NCI-H2081 treated with DMSO at 0.1 percent for 48 hours (cell line): ENCODE data around the gene FOXK2.

Experiments used
- DNase-seq: peaks from one replicate; lab custom pipeline; 2025; lab: John Stamatoyannopoulos, UW

FOXK2 gene

DNA sequence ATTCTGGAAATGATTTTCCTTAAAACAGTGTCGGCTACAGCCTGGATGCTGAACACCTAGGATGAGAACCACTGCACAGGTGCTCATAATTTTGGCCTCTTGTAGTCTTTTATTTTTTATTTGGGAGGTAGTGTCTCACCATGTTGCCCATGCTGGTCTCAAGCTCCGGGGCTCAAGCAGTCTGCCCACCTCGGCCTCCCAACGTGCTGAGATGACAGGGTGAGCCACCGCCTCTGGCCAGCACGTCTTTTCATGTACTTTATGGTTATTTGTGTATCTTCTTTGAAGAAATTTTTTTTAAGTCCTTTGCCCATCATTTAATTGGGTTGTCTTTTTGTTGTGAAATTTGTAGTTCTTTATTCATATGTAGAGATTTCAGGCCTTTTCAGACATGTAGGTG is 70.7 kb downstream of the FOXK2 start:
- no peak for DNase-seq

DNA sequence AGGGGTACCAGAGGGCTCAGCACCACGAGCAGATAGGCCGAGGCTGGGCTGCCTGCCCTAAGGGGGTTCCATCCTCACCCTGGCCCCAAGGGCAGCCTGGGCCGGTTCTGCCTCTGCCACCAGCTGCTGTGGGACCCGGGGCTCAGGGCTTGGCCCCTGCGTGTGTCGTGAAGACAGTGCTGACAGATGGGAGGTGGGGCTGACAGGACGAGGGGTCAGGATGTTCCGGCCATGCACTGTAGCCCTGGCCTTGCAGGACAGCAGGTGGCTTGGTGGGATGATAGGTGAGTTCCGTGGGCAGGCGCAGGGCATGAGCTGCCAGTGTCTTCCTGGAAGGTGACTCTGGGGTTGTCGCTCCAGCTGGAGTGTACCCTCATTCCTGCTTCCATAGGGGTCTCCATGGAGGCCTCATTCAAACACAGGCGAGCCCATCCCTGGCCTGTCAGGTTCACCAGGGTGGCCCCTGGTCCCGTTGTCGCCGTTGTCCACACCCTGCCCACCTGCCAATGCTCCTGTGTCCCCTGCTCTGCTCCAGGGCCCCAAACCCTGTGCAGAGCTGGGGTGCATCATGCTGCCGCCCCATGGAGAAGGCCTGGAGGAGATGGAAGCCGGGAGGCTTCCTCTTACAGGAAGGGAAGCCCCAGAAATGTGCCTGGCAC is 71.5 kb downstream of the FOXK2 start:
- no peak for DNase-seq

DNA sequence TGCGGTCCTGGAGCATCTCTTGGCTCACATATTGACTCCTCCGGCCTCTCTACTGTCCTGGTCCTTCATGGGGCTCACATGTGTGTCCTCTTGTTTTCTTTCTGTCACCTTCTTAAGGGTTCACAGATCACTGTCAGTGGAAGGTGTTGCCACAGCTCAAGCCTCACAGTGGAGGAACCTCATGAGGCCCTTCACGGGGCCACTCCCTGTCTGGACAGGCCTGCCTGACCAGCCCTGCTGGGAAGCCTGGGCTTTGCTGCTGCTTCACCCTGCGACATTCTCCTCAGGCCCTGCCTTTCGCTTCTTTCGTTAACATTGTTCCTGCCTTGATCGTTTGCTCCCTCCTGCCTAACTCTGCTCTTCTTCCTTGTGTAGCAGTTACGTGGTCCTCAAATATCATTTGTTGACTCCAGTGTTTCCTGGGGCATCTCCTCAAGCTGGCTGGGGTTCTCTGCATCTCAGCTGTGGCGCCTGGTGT is 72.8 kb downstream of the FOXK2 start:
- no peak for DNase-seq

DNA sequence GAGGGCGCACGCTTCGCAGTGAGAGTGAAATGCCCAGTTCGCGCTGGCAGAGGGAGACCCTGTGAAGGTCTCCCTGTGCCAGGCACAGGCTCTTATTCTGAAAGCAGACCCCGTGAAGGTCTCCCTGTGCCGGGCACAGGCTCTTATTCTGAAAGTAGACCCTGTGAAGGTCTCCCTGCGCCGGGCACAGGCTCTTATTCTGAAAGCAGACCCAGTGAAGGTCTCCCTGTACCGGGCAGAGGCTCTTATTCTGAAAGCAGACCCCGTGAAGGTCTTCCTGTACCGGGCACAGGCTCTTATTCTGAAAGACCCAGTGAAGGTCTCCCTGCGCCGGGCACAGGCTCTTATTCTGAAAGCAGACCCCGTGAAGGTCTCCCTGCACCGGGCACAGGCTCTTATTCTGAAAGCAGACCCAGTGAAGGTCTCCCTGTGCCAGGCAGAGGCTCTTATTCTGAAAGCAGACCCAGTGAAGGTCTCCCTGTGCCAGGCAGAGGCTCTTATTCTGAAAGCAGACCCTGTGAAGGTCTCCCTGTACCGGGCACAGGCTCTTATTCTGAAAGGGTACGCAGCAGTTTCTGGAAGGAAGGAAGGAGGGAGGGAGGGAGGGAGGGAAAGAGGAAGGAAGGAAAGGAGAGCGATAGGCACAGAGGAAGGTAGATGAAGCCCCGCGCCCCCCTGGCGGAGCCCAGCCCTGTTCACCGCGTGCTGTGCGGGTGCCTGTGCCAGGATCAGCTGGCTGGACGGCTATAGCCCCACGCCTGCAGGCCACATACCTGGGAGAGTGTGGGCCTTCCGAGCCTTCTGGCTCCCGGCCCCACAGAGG is 73.4 kb downstream of the FOXK2 start:
- peak; percentile 34 for DNase-seq

DNA sequence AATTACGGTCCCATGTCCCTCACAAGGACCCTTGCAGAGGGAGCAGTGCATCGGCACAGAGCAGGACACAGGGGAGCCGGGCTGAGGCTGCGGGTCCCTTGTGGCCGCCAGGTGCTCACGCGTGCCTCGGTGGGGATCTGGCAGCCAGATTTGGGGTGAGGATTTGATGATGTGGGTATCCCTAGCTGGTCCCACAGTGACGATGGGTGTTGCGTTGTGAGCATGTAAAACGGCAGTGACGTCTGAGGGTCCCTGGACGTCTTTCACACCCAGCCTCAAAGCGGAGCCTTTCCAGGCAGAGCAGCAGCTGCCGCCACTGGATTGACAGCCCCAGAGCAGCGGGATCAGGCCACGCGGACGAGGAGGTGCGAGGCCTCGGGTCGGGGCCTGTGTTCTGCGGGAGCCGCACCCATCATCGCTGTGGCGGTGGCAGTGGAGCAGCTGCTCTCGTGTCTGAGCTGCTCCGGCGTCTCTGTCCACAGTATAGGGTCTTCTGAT is 74.1 kb downstream of the FOXK2 start:
- DNase-seq = no peak

DNA sequence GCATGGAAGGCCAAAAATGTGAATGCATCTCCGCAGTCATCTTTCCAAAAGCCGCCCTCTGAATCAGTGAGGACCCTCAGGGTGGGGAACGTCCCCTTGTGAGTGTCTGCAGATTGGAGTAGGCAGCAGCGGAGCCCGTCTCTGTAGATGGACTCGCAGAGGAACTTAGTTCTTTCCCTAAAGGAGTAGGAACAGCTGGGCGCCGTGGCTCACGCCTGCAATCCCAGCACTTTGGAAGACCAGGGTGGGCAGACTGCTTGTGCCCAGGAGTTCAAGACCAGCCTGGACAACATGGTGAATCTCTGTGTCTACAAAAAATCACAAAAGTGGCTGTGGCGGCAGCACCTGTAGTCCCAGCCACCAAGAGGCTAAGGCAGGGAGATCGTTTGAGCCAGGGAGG is 75.0 kb downstream of the FOXK2 start:
- no peak for DNase-seq

DNA sequence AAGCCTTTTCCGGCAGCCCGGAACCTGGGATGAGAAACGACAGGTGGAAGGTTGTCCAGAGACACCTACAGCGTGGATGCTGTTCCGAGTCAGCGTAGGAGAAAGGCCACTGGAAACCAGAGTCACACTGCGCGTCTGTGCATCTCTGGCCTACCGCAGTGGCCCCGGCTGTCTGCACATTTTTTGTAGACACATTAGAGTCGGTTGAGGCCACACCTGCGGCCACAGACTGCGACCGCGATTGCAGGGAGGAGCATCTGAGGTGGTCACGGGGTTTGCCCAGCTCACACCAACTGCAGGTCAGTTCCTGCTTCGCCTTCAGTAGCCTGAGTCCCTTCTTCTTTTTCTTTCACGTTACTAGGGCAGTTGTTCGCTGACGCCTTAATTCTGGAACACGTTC is 76.4 kb downstream of the FOXK2 start:
- DNase-seq = no peak

DNA sequence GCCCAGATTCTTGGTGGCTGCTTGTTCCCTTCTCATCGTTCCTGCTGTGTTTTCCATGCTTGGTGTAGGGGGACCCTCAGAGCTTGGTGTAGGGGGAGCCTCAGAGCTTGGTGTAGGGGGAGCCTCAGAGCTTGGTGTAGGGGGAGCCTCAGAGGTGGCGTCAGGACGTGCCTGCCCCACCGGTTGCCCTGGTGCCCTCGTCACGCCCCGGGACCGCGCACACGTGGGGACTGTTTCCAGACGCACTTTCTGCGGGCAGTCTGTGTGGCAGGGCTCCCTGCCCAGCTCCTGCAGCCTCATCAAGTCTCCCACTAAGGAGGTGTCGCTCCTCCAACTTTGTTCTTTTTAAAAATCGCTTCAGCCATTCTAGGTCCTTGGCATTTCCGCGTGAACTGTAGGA is 76.8 kb downstream of the FOXK2 start:
- no peak for DNase-seq

DNA sequence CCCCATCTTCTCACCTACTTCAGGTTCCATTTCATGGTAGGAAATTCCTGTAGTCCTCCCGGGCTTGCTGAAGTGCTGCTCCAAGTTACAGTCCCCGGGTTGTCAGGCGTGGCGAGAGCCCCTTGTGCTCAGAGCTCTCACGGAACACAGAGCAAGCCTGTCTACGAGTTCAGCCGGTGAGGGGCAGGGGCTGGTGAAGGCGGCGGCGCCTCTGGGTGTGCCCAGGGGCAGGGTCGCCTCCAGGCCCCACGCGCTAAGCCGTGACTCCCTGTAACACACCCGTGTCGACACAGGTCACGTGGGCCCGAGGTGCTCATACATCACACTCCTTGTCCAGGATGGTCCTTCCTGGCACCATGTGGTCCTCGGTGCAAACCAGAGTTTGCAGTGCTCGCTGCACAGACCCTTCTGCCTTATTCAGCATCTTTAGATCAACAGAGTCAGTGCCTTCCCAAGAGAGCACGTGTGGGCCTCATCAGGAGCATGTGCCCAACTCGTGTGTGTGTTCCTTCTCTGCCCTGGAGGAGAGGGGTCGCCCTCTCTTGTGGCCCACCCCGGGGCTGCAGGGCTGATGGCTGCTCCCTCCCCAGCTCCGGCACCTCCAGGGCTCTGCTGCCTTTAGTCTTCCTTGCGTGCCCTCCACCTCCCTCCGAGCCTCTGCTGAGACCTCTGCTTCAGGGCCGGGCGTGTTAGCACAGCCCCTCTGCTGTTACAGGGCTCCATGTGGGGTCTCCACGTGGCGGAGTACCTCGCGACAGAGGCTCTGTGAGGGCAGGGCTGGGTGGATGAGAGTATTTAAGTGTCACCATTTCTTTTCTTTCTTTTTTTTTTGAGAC is 77.5 kb downstream of the FOXK2 start:
- no peak for DNase-seq

DNA sequence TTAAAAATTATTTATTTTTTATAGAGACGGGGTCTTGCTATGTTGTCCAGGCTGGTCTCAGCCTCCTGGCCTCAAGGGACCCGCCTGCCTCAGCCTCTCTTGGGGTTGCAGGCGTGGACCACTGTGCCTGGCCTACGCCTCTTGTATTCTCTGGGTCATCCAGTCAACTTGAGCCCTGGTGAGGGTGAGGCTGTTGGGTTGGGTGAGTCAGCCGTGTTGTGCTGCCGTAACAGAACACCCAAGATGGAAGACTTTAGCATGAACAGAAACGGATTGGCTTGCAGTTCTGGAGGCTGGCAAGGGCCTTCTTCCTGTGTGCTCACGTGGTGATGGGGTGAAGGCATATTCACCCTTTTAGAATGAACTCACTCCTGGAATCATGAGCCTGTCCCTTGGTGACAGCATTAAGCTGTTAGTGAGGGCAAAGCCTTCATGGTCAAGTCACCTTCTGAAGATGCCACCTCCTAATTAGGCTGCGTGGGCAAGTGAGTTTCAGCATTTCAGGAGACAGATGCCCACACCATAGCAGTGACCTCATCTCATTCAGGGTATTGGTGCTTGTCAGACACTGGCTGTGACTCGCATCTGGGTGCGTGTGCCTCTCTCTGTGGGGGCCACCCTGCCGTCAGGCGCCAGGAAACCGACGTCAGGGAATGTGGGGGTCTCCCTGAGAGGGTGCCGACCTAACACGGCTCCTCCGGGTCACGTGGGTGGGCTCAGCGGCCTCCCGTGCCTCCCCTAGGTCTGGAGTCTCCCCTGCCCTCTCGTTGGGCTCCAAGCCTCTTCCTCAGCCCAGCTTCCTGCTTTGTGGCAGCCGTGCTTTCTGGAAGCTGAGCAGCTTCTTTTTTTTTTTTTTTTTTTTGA is 79.0 kb downstream of the FOXK2 start:
- DNase-seq = no peak

DNA sequence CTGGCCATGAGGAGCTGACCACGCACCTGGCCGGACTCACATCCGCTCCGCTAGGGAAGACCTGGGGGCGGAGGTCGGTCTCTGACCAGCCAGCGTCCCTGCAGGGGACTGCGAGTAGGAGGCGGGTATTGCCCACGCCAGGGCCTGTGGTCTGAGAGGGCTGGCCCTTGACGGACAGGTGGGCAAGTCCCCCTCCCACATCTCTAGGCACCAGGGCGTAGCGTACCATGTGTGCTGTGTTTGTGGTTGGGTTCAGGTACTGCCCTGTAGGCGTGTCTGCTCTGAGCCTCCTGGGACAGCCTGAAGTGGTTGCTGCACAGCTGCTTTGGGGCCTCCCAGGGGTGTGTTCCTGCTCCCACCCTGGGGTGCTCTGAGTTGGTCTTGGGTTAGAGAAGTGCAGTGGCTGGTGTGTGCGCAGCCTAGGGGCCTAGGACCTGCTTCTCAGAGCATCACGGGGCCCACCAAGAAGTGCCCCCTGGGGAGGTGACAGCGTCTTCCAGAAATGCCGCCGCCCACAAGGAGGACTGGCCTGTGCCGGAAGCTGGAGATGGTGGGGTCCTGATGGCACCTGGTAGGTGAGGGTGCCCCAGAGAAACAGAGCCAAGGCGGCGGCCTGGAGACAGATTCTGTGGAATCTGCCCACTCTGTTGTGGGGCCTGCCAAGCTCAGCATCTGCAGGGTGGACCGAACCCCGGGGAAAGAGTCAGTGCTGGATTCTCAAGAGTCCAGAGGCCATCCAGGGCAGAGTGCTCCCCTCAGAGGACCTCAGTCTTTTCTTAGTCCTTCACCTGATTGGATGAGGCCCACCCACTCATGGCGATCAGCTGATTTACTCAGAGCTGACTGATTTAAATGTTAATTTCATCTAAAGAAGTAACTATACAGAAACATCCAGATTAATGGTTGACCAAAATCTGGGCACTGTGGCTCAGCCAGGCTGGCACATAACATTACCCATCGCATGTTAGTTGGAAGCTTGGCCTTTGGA is 80.4 kb downstream of the FOXK2 start:
- DNase-seq = no peak

DNA sequence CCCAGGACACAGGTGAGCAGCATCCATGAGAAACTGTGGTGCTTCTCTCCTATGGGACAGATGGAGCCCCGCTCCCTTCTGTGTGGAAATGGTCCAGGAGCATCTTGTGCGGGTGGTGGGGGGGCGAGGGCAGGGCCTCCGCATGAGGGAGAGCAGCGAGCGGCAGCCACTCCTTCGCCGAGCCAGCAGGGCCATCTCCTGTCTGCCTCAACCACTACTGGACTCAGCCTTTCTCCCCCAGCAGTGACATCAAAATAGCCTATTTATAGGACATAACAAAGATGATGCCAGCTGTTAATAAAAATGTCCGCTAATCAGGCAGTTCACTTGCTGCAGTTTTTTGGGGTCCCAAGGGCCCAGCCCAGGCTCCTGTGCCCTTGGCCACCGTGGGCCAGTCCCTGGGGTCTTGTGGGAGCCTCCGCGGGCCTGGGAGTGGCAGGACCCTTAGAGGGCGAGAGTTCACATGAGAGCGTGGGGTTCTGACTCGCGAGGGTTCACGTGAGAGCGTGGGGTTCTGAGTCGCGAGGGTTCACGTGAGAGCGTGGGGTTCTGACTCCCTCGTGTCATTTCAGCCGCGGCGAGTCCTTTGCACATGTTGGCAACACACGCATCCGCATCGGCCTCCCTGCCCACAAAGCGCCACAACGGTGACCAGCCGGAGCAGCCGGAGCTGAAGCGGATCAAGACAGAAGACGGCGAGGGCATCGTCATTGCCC is 81.4 kb downstream of the FOXK2 start:
- DNase-seq = no peak

DNA sequence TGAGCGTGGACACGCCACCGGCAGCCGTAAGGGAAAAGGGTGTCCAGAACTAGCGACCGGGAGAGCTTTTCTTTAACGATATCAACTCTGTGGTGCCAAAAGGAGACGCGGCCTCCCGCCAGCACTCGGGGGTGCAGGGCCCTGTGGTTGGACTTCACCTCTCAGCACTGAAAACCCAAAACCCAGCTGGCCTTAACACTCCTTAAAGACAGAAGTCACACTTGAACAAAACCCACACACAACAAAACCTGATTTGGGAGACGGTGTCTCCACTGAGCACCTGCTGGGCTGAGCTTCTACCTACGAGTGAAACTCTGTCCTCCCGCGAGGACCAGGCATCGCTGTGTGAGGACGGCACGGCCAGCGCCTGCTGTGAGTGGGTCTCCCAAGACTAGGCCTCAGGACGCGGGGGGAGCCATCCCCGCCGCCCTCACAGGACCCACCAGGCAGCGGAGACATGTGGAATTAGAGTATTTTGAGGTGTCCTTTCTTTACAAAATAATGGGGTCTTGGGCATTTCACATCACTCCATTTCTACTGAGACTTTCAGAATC is 82.0 kb downstream of the FOXK2 start:
- DNase-seq = no peak

DNA sequence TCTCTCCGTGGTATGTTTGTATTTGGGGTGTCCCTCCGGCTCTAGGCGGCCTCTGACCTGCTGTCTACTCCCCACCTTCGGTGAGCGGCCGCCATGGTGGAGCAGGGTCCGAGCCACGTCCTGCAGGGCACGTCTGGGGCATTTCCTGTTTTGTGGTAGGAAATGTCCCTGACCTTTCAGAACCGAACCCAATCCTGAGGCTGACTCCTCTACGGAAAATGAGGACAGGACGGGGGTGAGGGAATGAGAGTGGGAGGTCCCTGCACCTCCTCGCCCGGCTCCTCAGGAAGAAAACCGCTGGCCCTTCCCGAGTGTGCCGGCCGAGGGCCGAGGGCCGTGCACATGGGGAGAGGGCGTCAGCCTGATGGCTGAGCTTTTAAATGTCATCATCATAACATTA is 83.0 kb downstream of the FOXK2 start:
- DNase-seq = no peak

DNA sequence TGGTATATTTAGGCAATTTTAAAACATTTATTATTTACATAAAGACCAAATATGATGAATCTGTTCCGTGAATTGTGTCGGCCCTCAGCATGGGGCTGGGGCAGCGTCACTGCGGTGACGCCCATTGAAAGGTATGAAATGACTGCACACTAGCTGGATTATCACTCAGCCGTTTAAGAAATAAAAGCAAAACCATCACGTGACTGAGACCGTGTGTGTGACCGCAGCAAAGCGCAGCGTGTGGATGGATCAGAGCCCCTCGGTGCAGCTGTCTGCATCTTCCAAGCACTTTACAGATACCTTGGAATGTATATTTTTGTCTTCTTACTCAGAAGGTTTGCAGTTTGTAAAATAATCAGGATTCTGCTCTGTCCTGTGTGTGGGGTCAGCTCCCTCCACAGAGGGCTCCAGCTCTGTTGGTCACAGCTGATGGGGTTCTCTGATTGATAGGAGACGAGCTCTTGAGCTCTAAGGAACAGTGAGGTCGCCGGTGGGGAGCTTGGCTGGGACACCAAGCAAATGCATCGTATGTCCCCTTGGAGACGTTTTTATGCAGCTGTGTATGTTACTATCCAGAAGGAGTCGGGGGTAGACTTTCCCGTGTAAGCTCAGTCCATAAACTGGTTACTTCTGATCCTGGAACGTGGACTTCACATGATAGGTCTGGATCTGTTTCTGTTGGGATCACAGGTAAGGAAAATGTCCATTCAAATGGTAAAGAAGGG is 83.6 kb downstream of the FOXK2 start:
- DNase-seq = no peak

DNA sequence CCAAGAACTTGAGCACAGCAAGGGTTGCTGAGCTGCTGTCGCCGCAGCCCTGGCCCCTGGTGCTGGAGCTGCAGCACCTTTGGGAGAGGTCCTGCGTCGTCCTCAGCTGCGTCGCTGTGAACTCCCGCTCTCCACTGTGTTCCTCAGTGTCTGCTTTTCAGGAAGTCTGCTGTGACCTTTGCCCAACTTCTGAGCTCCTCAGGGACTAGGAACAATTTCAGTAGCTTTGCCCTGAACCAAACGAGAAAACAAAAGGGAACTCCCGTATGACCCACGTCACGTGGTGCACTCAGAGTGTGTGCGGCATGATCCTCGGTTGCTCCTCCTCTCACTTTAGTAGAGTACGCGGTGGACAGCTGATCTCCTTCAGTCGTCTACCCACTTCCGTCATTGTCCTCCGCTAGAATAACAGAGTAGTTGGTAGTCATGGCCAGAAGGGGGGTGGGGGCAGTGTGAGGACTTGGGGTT is 84.5 kb downstream of the FOXK2 start:
- DNase-seq = no peak

DNA sequence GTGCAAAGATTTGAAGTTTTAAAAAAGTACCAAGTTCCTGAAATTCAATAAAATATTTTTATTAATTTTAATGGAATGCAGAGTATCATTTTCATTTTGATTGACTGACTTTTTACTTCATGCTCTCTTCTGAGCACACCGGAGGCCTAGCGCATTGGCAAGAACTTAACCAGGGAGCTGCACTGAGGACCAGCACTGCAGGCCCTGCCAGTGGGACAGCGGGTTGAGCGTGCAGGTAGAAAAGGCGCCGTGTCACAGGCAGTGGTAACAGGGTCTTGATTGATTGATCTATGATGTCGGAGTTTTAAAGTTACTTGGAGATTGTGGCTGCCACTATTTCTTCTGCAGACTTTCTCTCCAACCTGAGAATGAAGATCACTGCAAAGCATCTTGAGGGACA is 85.0 kb downstream of the FOXK2 start:
- no peak for DNase-seq

DNA sequence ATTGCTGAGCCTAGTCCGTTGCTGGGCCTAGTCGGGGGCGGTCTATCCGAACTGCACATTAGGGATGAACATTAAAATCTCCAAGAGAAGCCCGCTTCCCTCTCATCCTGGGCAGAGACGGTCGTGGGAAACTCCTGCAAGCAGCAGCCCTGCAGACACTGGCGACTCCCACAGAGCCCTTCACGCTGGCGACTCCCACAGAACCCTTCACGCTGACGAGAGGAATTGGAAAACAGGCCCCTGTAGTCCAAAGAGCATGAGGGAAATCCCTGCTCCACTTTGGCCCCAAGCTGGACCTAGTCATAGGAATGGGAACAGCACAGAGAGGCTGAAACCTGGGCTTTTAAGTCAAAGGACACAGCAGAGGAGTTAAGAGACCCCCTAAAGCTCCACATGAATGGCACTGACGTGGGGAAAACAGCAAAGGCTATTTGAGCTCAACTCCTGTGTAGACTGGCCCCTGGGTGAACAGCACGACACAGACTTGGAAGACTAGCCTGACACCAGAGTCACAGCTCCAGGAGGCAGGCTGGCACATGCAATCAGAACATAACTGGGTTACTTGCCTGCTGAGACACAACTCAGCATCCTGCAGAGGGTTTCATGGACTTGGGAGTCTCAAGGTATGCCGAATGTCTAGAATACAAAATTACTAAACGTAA is 86.5 kb downstream of the FOXK2 start:
- DNase-seq = no peak
